ENCODE measurements around the gene ENTREP1. TPM values are rescaled to one million over a fixed set of nuclear protein-coding genes. Genes with fewer than 3 reads are reported as not detected.

ENTREP1 gene
- total and polyA plus RNA-seq, 2 experiments from 2014 or later = 5.7 to 10.0 TPM

- no peak overlapping the region for H3K4me2 ChIP-seq
- H2AFZ ChIP-seq = no peak overlapping the region
- no peak for DNase-seq (ENCODE audit: low spot score)
- no peak overlapping the region for H3K4me3 ChIP-seq
- H3K9me2 ChIP-seq (ENCODE audit: insufficient read depth) = peaks cover 8% of the 10 kb centered on the region; the same call in 1 of the 2 replicates
- no peak overlapping the region for H3K27ac ChIP-seq (ENCODE audit: low read depth)
- H3K27me3 Mint-ChIP-seq (ENCODE audit: insufficient read depth, low read depth, poor library complexity) = no peaks in the 10 kb centered on the region
- peaks cover 2% of the 10 kb centered on the region; the same call in 1 of the 3 replicates for H3K4me1 Mint-ChIP-seq
- H3K36me3 ChIP-seq (ENCODE audit: insufficient read depth) = no peaks in the 10 kb centered on the region
- no peaks in the 10 kb centered on the region for H3K9me3 Mint-ChIP-seq
- H3K4me1 ChIP-seq (ENCODE audit: insufficient read depth) = no peaks in the 10 kb centered on the region
- H3K27ac Mint-ChIP-seq = no peak overlapping the region
- no peaks in the 10 kb centered on the region for H3K27me3 ChIP-seq (ENCODE audit: insufficient read depth)
- peaks cover 11% of the 10 kb centered on the region; the same call in 2 of the 3 replicates for H3K36me3 Mint-ChIP-seq (ENCODE audit: low read depth)
- TF ChIP-seq ETS1 (IDR thresholded peaks at IDR 0.05) (no peak), ZNF114 (CRISPR knock-in tag; IDR thresholded peaks at IDR 0.05) (no peak), JUNB (IDR thresholded peaks at IDR 0.05; ENCODE audit: unreplicated experiment) (no peak)
- no peaks in the 10 kb centered on the region for H3K79me2 ChIP-seq (replicated peaks; ENCODE audit: insufficient read depth)
- H3F3A ChIP-seq (replicated peaks; ENCODE audit: low read depth) = no peaks in the 10 kb centered on the region
- no peaks in the 10 kb centered on the region for H4K20me1 ChIP-seq (replicated peaks; ENCODE audit: insufficient read depth)
- H3K4me3 Mint-ChIP-seq = no peak overlapping the region
- ATAC-seq = no peak
Observed at GRCh38 chr9:69391946-69392345, 66.9 kb downstream of the ENTREP1 start.

GRCh38 chr9:69392826-69393225 is 67.8 kb downstream of the ENTREP1 start:
- H3K27me3 ChIP-seq (ENCODE audit: insufficient read depth) = no peaks in the 10 kb centered on the region
- no peaks in the 10 kb centered on the region for H4K20me1 ChIP-seq (replicated peaks; ENCODE audit: insufficient read depth)
- no peak overlapping the region for H3K4me2 ChIP-seq
- no peaks in the 10 kb centered on the region for H3K4me1 ChIP-seq (ENCODE audit: insufficient read depth)
- ATAC-seq (no peak), DNase-seq (ENCODE audit: low spot score) (no peak)
- no peak overlapping the region for H2AFZ ChIP-seq
- no peak overlapping the region for H3K27ac Mint-ChIP-seq
- H3K9me2 ChIP-seq (ENCODE audit: insufficient read depth) = peaks cover 6% of the 10 kb centered on the region; the same call in 1 of the 2 replicates
- no peak overlapping the region for H3K27ac ChIP-seq (ENCODE audit: low read depth)
- no peaks in the 10 kb centered on the region for H3K79me2 ChIP-seq (replicated peaks; ENCODE audit: insufficient read depth)
- H3K36me3 Mint-ChIP-seq (ENCODE audit: low read depth) = peaks cover 7% of the 10 kb centered on the region; the same call in 1 of the 3 replicates
- H3K4me1 Mint-ChIP-seq = peaks cover 2% of the 10 kb centered on the region; the same call in 1 of the 3 replicates
- no peak overlapping the region for H3K4me3 Mint-ChIP-seq
- no peaks in the 10 kb centered on the region for H3F3A ChIP-seq (replicated peaks; ENCODE audit: low read depth)
- H3K27me3 Mint-ChIP-seq (ENCODE audit: insufficient read depth, low read depth, poor library complexity) = peaks cover 2% of the 10 kb centered on the region
- H3K9me3 Mint-ChIP-seq = no peaks in the 10 kb centered on the region
- H3K36me3 ChIP-seq (ENCODE audit: insufficient read depth) = no peaks in the 10 kb centered on the region
- no peak overlapping the region for H3K4me3 ChIP-seq
- TF ChIP-seq ZNF114 (CRISPR knock-in tag; IDR thresholded peaks at IDR 0.05) = no peak
- TF ChIP-seq CREB1 (CRISPR knock-in tag; IDR thresholded peaks at IDR 0.05; ENCODE audit: low read depth) = no peak
- TF ChIP-seq CTCF (conservative IDR thresholded peaks at IDR 0.05; ENCODE audit: low read depth in 2 of 2) = no peak
- TF ChIP-seq REST (IDR thresholded peaks at IDR 0.05; ENCODE audit: unreplicated experiment) = no peak
- TF ChIP-seq NANOG (IDR thresholded peaks at IDR 0.05; ENCODE audit: borderline replicate concordance) = no peak
- no peak for TF ChIP-seq STAT1 (IDR thresholded peaks at IDR 0.05; ENCODE audit: unreplicated experiment)
- no peak for TF ChIP-seq EZH2phosphoT487 (IDR thresholded peaks at IDR 0.05; ENCODE audit: unreplicated experiment)
- TF ChIP-seq JUNB (IDR thresholded peaks at IDR 0.05; ENCODE audit: unreplicated experiment) = no peak
- no peak for TF ChIP-seq ETS1 (IDR thresholded peaks at IDR 0.05)
- no peak for TF ChIP-seq EZH2 (IDR thresholded peaks at IDR 0.05; ENCODE audit: low read depth, unreplicated experiment)
- no peak for TF ChIP-seq POLR2AphosphoS5 (IDR thresholded peaks at IDR 0.05; ENCODE audit: low read depth)
- no peak for TF ChIP-seq ZNF331 (CRISPR knock-in tag; IDR thresholded peaks at IDR 0.05; ENCODE audit: low read depth)

Measured in GM23338 (cell line).